Cardiac septum (tissue), 1 donor: ENCODE data around the gene AJUBA. TPM values are rescaled to one million over a fixed set of nuclear protein-coding genes. Genes with fewer than 3 reads are reported as not detected.

ENCODE experiments used
- total RNA-seq: library from RNA; stranded (reverse); fragmentation: NEBNext Ultra II Directional; extraction: Animal tissue kit (Norgen Biotek cat#: 25700); gene quantifications from one replicate; pipeline ENCODE4 v1.2.1, GENCODE V29; 2021
- donor health status: DM: no; HTN: no; CAD: no.

The AJUBA gene
- total RNA-seq, 1 donor from 2014 or later = 14.0 TPM

Other genes with a start within 250 kb of the AJUBA start
- gene OXA1L, start 215.9 kb downstream of the AJUBA start, total RNA-seq = 111 TPM
- gene SLC7A7, start 167.1 kb downstream of the AJUBA start, total RNA-seq = 2.3 TPM
- gene MRPL52, start 152.7 kb downstream of the AJUBA start, total RNA-seq = 96.7 TPM
- gene MMP14, start 146.0 kb downstream of the AJUBA start, total RNA-seq = 26.1 TPM
- gene LRP10, start 110.8 kb downstream of the AJUBA start, total RNA-seq = 71.0 TPM
- gene REM2, start 99.3 kb downstream of the AJUBA start, total RNA-seq = 0.19 TPM
- 48.1 TPM for gene RBM23, start 63.4 kb downstream of the AJUBA start, total RNA-seq
- gene PRMT5, start 53.2 kb downstream of the AJUBA start, total RNA-seq = 40.2 TPM
- gene HAUS4, start 25.5 kb downstream of the AJUBA start, total RNA-seq = 16.5 TPM
- 3.7 TPM for gene C14orf93, start 27.6 kb upstream of the AJUBA start, total RNA-seq
- gene PSMB5, start 52.3 kb upstream of the AJUBA start, total RNA-seq = 120 TPM
- not detected for gene PSMB11, start 59.7 kb upstream of the AJUBA start, total RNA-seq
- gene CDH24, start 75.0 kb upstream of the AJUBA start, total RNA-seq = 2.6 TPM
- gene ACIN1, start 112.6 kb upstream of the AJUBA start, total RNA-seq = 72.4 TPM
- gene C14orf119, start 113.0 kb upstream of the AJUBA start, total RNA-seq = 28.9 TPM
- not detected for gene CIROP, start 122.4 kb upstream of the AJUBA start, total RNA-seq
- not detected for gene CEBPE, start 136.7 kb upstream of the AJUBA start, total RNA-seq
- 4.4 TPM for gene SLC7A8, start 201.1 kb upstream of the AJUBA start, total RNA-seq